ENCODE measurements around the gene TULP3.
A peak's percentile ranks its signal among the peaks of the same experiment; 100 is the strongest.

The TULP3 gene

GRCh38 chr12:2877047-2877952 is 13.4 kb upstream of the TULP3 start, which contains the start of the genes FOXM1 and RHNO1:
Gene FOXM1 (minus strand): TSS chr12:2877174. CDS start chr12:2874478, 2,696 bp downstream.
Gene RHNO1 (plus strand): TSS chr12:2877223. CDS start chr12:2885367, 8,144 bp downstream.
- DNase-seq (ENCODE audit: low read depth in 2 of 2), result peak; percentile 83 to 84

- DNase-seq (ENCODE audit: low read depth in 2 of 2), result no peak
These were observed 12.5 kb upstream of the TULP3 start for GRCh38 chr12:2877953-2878732.

- DNase-seq (ENCODE audit: low read depth in 2 of 2), result no peak
These were observed 10.8 kb upstream of the TULP3 start for GRCh38 chr12:2879853-2880252.

- no peak for DNase-seq (ENCODE audit: low read depth in 2 of 2)
These were observed 5.9 kb upstream of the TULP3 start for GRCh38 chr12:2884810-2885209.

- DNase-seq (ENCODE audit: low read depth in 2 of 2), result no peak
These were observed 3.8 kb upstream of the TULP3 start for GRCh38 chr12:2886768-2887450.

GRCh38 chr12:2890001-2890387 is 697 bp upstream of the TULP3 start:
- no peak for DNase-seq (ENCODE audit: low read depth in 2 of 2)

GRCh38 chr12:2891240-2892053 is 756 bp downstream of the TULP3 start:
- DNase-seq (ENCODE audit: low read depth in 2 of 2), result peak; percentile 2 to 16

GRCh38 chr12:2892246-2892645 is 1.6 kb downstream of the TULP3 start:
- DNase-seq (ENCODE audit: low read depth in 2 of 2), result no peak

- DNase-seq (ENCODE audit: low read depth in 2 of 2), result no peak
These were observed 2.3 kb downstream of the TULP3 start for GRCh38 chr12:2893007-2893406.

- DNase-seq (ENCODE audit: low read depth in 2 of 2), result no peak
These were observed 4.4 kb downstream of the TULP3 start for GRCh38 chr12:2895051-2895451.

GRCh38 chr12:2895511-2895910 is 4.8 kb downstream of the TULP3 start:
- DNase-seq (ENCODE audit: low read depth in 2 of 2), result no peak

GRCh38 chr12:2897418-2897817 is 6.7 kb downstream of the TULP3 start:
- no peak for DNase-seq (ENCODE audit: low read depth in 2 of 2)

- no peak for DNase-seq (ENCODE audit: low read depth in 2 of 2)
These were observed 10.0 kb downstream of the TULP3 start for GRCh38 chr12:2900642-2901041.

- DNase-seq (ENCODE audit: low read depth in 2 of 2), result no peak
These were observed 11.7 kb downstream of the TULP3 start for GRCh38 chr12:2902272-2902880.

- DNase-seq (ENCODE audit: low read depth in 2 of 2), result no peak
These were observed 13.6 kb downstream of the TULP3 start for GRCh38 chr12:2904260-2904659.

- no peak for DNase-seq (ENCODE audit: low read depth in 2 of 2)
These were observed 21.5 kb downstream of the TULP3 start for GRCh38 chr12:2912216-2912575.

GRCh38 chr12:2919249-2919648 is 28.6 kb downstream of the TULP3 start:
- DNase-seq (ENCODE audit: low read depth in 2 of 2), result no peak

- no peak for DNase-seq (ENCODE audit: low read depth in 2 of 2)
These were observed 31.6 kb downstream of the TULP3 start for GRCh38 chr12:2922329-2922728.

GRCh38 chr12:2923057-2923456 is 32.4 kb downstream of the TULP3 start:
- no peak for DNase-seq (ENCODE audit: low read depth in 2 of 2)

GRCh38 chr12:2924019-2924418 is 33.3 kb downstream of the TULP3 start:
- no peak for DNase-seq (ENCODE audit: low read depth in 2 of 2)
